ENCODE data around the gene NPFFR1. TPM values are rescaled to one million over a fixed set of nuclear protein-coding genes. Genes with fewer than 3 reads are reported as not detected.

Gene NPFFR1
- total RNA-seq, 4 donors from 2014 or later = 0.22 to 0.42 TPM; not detected in 2

DNA sequence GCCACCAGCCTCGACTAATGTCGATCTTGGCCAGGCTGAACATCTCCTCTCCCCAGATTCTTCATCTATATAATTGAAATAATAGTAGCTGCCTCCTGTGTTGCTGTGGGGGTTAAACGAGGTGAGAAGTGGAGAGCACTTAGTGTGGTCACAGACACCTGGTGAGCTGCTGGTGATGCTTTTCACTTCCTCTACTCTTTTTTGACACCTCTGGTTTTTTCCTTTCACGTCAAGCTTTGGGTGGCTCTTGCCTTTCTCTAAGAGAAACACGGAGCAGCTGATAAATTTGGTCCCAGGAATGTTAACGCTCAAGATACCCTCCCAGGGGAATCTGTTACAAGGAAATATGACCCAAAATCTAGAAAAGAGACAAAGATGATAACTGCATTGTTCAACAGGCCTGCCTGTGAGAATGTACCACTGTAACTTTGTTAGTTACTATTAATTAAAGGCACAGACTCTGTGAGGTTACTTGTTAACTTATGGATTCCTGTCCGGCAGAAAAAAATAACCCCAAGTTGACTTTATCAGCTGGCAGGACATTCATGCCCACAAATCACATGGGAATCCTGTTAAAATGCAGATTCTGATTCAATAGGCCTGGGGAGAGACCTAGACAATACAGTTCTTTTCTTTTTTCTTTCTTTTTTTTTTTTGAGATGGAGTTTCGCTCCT is 9.5 kb upstream of the NPFFR1 start:
- no peak for DNase-seq (ENCODE audit: low spot score in 2 of 2)
- WGBS, 2 donors = 78 to 84% methylated on average over 8 of the region's 8 CpGs
- intact Hi-C loops (cut with DNase I; ENCODE audit: low total_unique reads) = no loop called here
- no peak overlapping the region for H3K4me3 ChIP-seq (ENCODE audit: low read depth, poor library complexity, severe bottlenecking)
- no peak for TF ChIP-seq CTCF (IDR thresholded peaks at IDR 0.05)
- no peak for TF ChIP-seq POLR2A (IDR thresholded peaks at IDR 0.05)

DNA sequence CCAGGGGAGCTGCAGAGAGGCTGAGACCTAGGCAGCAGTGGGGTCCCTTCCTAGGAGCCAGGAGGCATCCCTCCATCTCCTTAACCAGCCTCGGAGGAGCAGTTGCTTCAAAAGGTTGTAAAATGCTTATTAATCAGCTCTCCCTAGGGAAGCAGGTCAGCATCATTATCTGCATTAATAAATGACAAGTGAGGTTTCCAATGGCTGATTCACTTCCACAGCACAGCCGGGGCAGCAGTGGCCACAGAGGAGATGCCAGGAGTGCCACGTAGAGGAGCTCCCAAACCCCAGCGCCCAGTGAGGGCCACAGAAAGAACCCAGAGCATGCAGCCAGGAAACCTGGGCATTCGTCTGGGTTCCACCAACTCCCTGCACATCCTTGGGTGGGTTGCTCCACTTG is 8.2 kb upstream of the NPFFR1 start:
- WGBS, 2 donors = 81 to 88% methylated on average over 5 of the region's 5 CpGs
- DNase-seq (ENCODE audit: low spot score in 2 of 2) = no peak

DNA sequence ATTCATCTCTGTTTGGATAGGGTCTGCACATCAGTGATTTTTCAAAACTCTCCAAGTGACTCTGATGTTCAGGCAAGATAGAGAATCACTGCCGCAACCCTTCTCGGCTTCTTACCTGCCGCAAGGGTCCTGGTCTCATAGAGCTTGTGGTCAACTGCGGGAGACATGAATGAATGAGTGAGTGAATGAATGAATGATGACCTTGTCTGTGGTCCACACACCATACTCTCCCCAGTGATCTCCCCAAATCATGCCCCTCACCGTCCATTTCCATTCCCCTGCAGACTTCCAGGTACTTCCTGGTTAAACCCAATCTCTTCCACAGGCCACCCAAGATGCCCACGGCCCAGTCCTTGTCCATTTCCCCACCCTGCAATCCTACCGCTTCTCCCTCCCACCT is 5.9 kb upstream of the NPFFR1 start:
- H3K4me3 ChIP-seq (ENCODE audit: low read depth, poor library complexity, severe bottlenecking) = no peak overlapping the region
- DNase-seq (ENCODE audit: low spot score in 2 of 2) = no peak
- intact Hi-C loops (cut with DNase I; ENCODE audit: low total_unique reads) = no loop called here
- TF ChIP-seq CTCF (IDR thresholded peaks at IDR 0.05) = no peak
- TF ChIP-seq POLR2A (IDR thresholded peaks at IDR 0.05) = no peak
- WGBS, 2 donors = 88 to 93% methylated on average over 7 of the region's 7 CpGs

More for the DNA sequence above, 8.2 kb upstream of the NPFFR1 start:
- H3K4me3 ChIP-seq (ENCODE audit: low read depth, poor library complexity, severe bottlenecking) = no peak overlapping the region
- intact Hi-C loops (cut with DNase I; ENCODE audit: low total_unique reads) = no loop called here
- TF ChIP-seq POLR2A (IDR thresholded peaks at IDR 0.05) (no peak), CTCF (IDR thresholded peaks at IDR 0.05) (no peak)

- 91 to 93% methylated on average over 6 of the region's 6 CpGs for WGBS, 2 donors
- intact Hi-C loops (cut with DNase I; ENCODE audit: low total_unique reads) = no loop called here
- no peak for TF ChIP-seq CTCF (IDR thresholded peaks at IDR 0.05)
- no peak for TF ChIP-seq POLR2A (IDR thresholded peaks at IDR 0.05)
- no peak for DNase-seq (ENCODE audit: low spot score in 2 of 2)
- no peak overlapping the region for H3K4me3 ChIP-seq (ENCODE audit: low read depth, poor library complexity, severe bottlenecking)
Observed at GRCh38 chr10:70286616-70287015, 2.8 kb upstream of the NPFFR1 start.

- H3K4me3 ChIP-seq (ENCODE audit: low read depth, poor library complexity, severe bottlenecking) = no peak overlapping the region
- 96 to 99% methylated on average over 2 of the region's 2 CpGs for WGBS, 2 donors
- no peak for TF ChIP-seq CTCF (IDR thresholded peaks at IDR 0.05)
- TF ChIP-seq POLR2A (IDR thresholded peaks at IDR 0.05) = no peak
- intact Hi-C loops (cut with DNase I; ENCODE audit: low total_unique reads) = no loop called here
- no peak for DNase-seq (ENCODE audit: low spot score in 2 of 2)
Observed at GRCh38 chr10:70285476-70285831, 1.6 kb upstream of the NPFFR1 start.

Data from lower leg skin (tissue), 4 donors.